HTR-8/SVneo (cell line): ENCODE measurements around the gene FHOD3.

Experiments
- DNase-seq: peaks from one replicate; pipeline ENCODE4 v3.0.0; 2011; ENCODE audit warnings: low spot score, mixed read lengths; ENCODE audit not compliant: insufficient read length
- FAIRE-seq: peaks from 2 replicates; lab custom pipeline; 2011; peaks lifted over from hg19 to GRCh38; lab: Jason Lieb, UNC

FHOD3 gene

DNA sequence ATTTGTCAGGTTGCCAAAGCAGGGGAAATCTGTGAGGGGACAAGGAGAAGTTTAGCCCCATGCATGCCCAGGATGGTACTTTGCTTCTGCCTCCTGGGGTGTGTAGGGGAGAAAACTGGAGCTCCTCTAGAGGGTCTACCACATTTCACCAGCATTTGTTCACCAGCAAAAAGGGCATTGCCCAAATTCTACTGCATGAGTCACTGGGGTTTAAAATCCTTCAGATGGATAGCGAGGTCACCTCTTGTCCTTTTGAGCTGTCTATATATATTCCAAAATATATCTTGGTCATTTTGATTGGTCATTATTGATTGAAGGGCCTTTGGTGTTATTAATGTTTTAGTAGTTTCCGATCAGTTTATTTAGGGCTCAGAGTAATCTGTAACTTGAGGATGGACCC is 18.7 kb downstream of the FHOD3 start:
- DNase-seq (no peak), FAIRE-seq (no peak)

DNA sequence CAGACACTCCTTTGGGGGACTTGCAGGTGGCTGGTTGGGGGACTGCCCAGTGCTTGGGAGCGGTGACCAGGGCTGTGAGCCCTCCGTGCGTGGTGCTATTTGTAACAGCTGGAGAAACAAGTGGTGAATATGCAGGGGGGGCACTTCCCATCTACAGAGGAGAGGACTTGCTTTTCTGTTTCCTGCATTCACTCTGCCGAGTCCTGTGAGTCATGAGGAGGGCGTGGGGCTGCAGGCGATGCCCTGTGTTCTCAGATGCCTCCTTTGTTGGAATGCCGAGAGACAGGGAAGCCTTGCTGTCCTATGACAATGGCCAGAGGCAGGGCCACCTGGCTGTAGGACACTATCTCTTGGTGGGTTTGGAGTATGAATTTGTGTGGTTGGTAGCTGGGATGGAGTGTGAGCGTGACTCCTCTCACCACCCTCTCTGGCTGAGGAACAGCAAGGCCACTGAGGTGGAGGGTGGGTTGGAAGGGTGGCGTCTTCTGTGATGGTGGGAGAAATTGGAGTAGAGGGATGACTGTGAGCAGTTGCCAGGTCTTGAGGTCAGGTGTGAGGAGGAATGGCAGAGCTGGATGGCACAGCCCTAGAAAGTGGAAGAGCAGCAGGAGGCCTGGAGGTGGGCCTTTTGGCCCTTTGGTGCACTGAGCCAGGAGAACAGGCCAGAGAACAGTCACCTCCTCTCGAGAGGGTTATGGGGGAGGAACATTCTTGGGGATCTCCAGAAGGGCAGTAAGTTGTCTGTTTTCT is 24.3 kb downstream of the FHOD3 start:
- DNase-seq (no peak), FAIRE-seq (no peak)

DNA sequence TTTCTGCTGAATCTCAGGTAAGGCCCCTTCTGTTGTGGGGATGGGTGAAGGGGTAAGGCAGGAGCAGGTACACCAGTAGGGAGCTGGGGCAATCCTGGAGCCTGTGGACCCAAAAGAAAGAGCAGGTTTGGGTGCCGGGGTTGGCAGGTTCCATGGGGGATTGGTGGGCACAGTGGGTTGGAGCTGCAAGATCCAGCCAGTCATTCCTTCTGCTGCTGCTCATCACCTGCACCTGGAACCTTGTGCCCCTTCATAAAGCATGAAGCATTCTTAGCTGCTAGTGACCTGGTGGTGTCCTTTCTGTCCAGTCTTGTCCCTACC is 24.9 kb downstream of the FHOD3 start:
- no peak for FAIRE-seq

DNA sequence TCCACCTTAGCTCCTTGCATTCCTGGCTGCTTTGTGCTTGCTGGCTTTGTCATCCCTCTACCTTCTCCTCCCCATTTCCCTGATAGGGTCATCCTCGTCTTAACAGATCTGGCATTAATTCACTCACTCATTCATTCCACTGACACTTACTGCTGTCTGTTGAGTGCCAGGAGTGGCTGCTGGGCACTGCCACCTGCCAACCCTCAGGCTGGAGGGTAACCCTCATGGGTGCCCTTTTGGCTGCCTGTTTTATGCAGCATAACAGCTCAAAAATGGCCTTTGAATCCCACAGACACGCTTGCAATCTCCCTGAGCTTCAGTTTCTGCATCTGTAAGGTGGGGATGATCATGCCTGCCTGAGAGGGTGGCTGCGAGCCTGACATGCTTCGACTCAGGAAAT is 25.2 kb downstream of the FHOD3 start:
- no peak for FAIRE-seq

More for the DNA sequence above, 24.9 kb downstream of the FHOD3 start:
- no peak for DNase-seq

DNA sequence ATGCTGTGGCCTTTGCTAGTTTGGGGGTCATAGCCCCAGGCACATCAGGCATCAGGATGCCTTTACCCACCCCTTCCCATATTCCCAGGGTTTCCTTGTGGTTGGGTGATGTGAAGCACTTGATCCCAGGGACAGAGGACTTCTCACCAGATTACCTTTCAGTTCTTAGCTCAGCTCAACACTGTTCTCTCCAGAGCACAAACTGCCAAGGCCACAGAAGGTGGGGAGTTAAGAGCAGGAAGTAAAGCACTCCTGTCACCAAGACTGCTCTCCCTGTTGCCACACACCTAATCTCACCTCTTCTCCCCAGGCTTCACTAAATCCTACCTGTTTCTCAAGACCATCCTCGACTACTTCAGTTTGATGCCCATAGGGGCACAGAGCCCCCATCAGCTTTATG is 25.9 kb downstream of the FHOD3 start:
- FAIRE-seq (no peak), DNase-seq (no peak)

More for the DNA sequence above, 25.2 kb downstream of the FHOD3 start:
- DNase-seq = no peak

DNA sequence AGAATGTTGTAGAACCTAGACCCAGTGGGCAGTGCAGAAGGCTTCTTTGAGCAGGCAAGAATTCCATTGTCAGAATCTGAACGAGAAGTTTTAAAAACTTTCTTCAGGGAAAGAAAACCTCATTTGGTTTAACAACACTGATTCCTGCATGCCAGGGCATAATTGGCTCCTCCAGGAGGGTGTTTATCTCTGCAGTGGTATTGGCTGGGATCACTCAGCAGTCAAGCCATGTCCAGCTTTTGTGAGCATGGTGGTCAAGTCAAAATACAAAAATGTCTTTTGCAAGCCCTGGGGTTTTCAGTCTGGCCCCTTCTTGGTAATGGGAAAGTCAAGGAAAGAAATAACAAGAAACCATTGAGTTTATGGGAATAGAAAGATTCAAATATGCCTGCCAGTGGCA is 28.3 kb downstream of the FHOD3 start:
- no peak for FAIRE-seq
- DNase-seq = no peak

DNA sequence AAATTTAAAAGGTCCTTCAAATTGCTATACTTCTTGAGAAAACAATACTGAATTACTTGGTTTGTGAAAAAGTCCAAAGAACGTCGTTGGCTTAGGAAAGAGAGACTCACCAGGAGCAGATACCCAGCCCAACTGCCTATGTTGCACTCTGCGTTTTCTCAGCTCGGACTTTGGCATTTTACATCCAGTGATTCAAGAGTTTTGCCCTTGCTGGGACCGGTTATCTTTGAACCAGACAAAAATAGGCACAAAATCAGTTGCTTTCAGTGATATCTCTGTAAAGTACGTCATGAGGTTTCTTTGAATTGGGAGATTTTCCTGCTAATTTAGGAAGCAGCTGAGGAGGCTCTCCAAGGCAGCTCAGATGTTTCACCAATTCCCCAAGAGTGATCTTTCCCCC is 29.3 kb downstream of the FHOD3 start:
- FAIRE-seq = no peak
- DNase-seq = no peak

DNA sequence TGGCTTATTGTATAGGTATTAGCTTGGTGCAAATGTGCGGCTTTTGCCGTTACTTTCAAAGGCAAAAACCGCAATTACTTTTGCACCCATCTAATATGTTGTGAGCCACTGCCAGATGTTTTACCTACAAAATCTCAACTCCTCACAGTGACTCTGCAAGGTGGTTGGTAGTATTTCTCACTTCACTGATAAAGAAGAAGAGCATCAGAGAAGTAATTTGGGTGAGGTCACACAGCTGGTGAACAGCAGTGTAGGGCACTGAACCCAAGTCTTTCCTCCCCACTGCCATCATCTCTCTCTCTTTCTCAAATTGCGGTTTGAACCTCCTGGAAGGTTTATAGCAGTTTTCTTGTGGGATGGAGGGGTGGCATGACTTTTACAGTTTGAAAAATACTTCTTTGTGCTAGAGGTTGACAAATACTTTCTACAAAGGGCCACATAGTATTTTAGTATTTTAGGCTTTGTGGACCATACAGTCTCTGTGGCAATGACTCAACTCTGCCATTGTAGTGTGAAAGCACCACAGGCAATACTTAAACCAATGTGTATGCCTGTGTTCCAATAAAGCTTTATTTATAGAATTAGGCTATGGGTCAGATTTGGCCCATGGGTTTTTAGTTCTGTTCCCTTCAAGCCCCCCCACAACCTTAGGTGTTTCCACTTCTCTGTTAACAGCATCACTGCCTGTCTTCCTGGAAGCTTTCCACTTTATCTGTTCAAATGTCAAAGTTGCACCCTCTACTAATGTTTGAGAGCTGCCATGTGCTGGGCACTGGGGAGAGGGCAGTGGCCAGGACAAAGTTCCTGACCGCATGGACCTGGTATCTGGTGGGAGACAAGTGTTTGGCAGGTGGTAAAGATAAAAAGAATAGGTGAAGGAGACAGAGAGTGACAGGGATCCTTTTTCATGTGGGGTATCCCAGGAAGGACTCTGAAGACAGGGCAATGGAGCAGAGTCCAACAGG is 30.1 kb downstream of the FHOD3 start:
- FAIRE-seq = no peak
- no peak for DNase-seq

DNA sequence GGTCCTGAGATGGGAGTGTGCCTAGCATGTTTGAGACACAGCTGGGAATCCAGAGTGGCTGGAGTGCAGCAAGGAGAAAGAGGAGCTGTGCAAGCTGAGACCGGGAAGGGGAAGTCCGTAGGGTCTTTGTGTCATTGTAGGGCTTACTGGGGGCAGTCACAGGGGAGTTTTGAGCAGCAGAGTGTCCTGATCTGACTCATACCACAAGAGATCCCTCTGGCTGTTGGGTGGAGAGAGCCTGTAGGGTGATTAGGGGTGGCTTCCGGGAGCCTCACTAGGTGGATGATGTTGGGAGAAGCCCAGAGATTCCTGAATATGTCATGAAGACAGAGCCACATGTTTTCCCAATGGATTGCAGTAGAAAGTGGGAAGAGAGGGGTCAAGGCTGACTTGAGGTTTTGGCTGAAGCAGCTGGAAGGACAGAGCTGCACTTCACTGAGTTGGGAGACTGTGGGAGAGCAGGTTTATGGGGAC is 30.9 kb downstream of the FHOD3 start:
- no peak for FAIRE-seq
- DNase-seq = no peak

DNA sequence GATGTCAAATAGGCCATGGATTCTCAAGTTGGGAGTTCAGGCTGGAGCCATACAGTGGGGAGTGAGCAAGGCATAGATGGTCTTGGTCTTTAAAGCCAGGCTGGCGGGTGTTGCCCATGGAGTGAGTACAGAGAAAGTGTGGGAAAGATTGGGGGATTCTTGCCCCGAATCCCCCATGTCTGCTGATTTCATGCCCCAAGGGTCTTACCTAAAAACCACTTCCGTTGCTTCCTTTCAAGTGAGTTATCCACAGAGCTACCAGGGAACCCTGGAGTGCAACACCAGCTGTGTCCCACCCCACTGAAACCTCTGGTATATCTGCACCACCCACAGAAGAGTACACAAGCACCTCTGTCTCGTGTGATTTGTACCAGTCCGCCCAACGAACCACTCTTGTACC is 31.4 kb downstream of the FHOD3 start:
- FAIRE-seq = no peak

DNA sequence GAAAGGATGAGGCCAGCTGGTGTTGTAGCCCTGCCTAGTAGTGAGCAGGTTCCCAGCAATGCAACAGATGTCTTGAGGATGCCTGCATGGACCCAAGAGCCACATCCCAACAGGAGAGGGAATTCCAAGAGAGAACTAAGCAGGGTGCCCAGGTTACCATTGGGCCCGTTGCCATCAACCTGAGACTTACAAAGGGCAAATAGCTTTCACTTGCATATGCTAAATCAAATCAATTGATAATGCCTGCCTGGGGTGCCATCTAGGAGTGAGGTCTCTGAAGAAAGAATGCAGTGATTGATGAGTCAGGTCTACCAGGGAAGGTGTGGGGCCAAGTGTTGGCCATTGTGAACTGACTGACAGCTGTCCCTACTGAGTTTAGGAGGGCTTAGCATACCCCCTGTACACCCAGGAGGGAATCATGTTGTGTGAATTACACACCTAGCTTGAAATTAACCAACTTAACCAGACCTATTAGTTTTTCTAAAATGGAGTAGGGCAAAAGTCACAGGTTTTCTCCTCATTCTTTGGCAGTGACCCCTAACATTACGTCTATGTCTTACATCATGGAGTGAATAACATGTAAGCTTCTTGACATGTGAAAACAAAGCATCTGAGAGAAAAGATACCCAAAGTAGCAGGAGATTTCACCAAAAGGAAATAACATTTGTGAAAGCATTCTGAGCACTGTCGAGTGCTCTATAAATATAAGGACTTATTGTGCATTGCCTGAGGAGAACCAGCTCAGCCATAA is 32.3 kb downstream of the FHOD3 start:
- no peak for DNase-seq
- no peak for FAIRE-seq

More for the DNA sequence above, 31.4 kb downstream of the FHOD3 start:
- DNase-seq = no peak

DNA sequence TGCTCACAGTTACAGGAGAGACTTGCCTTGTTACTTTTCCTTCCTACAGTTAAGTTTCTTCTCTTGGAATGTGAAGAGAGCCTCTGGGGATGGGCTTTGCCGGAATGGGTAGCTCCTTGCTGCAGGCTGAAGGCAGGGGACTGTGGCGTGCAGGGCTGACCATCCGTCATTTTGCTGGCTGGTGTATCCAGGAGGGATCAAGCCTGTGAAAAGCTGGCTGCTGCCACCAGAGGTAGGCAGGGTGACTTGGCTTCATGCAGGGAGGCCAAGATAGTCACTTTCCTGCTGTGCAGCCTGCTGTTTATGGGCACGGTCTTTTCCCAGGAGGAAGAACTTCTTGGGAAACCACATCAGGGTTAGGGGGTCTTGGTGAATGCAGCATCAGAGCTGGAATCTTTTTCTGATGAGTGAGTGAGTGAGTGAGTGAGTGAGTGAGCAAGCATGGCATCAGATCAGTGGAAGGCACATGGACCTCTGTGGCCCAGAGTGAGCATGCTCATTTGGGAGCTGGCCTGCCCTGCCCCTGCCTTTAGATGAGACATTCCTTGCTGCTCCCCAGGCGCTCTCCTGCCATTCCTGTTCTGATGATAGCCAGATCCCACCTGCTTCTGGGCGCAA is 33.0 kb downstream of the FHOD3 start:
- DNase-seq (no peak), FAIRE-seq (no peak)

DNA sequence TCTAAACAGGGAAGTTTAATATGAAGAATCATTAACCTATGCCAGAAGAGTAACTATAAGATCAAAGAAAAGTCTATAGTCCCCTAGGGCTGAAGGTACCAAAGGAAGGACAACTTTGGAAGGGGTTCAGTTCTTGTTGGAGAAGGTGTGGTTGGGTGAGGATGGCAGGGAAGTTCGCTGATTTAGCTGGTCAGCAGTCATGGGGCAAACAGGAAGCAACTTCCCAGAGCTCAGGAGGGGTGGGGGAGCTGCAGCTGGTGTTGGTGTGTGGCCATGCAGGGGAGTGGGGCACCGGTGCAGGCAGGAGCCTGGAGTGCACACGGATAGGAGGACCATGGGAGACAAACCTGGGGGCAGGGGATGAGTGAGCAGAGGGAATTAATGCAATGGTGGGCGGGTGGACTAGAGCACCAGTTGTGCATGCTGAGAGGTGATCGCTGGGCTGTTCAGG is 34.0 kb downstream of the FHOD3 start:
- no peak for DNase-seq
- FAIRE-seq = no peak

DNA sequence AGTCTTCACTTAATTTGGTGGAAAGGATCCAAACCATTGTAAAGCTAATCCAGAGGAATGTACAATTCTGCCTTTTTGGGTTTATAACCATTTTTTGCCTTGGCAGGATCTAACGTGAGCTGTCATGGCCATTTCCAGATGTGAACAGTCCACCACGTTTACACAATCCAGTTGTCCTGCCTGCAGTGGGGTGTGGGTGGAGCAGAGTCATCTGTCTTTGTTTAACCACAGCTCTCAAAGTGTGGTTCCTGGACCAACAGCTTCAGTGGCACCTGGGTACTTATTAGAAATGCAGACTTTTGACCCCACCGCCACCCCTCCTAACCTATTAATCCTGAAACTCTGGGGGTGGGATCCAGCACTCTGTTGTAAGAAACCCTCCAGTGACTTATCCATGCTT is 35.9 kb downstream of the FHOD3 start:
- no peak for FAIRE-seq
- DNase-seq = no peak

DNA sequence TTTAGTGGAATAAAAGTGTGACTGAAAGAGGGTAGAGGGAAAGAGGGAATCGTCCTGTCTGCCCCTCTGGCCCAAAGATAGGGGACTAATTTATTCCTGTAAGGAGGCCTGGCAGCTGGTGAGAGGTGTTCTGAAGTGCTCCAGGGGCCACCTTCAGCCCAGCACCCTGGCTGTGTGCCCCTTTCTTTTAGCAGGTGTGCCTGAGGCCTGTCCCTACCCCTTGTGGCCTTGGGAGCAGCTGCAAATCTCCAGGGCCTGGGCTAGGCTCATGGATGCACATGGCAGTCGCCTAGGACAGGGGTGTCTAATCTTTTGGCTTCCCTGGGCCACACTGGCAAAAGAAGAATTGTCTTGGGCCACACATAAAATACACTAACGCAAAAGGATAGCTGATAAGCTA is 37.3 kb downstream of the FHOD3 start:
- DNase-seq (no peak), FAIRE-seq (no peak)

DNA sequence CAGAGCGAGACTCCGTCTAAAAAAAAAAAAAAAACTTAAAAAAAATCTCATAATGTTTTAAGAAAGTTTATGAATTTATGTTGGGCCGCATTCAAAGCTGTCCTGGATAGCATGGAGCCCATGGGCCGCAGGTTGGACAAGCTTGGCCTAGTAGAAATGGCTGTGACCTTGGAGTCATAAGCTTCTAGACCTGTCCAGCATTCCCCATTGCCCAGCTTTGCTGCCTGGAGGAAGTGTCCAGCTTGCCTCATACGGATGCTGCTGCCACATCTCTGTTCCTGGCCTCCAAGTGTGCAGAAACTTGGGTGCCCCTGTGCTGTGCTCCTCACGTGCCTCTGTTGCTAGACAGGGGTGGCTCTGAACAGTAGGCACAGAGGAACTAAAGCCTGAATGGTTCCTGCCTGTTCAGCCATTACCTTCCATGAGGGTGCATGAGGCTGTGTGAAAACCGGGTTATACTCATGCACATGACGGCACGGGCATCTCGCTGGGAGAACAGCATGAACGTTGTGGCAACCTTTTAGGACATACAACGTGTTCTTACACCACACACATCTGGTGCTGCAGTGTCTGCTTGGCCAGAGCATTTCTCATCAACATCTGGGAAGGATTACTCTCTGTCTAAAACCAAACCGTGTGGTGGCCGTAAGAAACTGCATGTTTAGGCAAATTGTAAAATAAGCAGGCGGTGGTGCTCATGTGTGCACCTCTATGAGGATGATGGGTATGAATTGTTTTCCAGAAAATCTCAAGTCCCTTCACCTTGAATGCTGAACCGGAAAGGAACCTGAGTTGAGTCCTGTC is 38.2 kb downstream of the FHOD3 start:
- no peak for FAIRE-seq
- no peak for DNase-seq

DNA sequence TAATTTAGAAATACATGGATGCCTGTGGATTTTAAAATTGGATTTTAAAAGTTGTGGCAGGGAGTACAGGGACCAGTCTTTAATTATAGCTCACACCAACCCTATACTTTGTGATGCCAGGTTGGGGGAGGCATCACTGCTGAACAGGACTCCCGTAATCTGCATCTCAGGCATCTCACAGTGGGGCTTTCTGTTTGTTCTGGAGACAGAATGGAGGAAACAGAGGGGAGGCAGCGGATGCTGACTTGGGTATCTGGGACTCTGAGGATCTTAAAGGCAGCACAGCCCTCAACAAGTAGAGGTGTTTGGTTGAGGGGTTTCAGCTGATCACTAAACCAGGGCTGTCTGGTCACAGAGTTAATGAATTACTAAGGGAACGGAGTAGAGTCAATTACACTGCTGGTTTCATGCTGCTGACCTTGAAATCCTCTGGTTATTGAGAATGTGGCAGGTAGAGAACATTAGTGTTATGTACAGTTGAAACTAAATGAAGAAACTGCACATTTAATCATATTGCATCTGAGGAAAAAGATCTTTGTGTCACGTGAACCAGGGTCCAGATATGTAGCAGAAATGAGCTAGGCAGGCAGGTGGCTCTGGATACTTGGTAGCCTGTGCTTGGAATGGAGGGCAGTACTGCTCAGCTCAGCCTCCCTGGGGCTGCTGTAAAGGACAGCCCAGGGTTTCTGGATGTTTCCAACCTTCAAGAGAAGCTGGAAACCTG is 40.3 kb downstream of the FHOD3 start:
- no peak for DNase-seq
- no peak for FAIRE-seq

DNA sequence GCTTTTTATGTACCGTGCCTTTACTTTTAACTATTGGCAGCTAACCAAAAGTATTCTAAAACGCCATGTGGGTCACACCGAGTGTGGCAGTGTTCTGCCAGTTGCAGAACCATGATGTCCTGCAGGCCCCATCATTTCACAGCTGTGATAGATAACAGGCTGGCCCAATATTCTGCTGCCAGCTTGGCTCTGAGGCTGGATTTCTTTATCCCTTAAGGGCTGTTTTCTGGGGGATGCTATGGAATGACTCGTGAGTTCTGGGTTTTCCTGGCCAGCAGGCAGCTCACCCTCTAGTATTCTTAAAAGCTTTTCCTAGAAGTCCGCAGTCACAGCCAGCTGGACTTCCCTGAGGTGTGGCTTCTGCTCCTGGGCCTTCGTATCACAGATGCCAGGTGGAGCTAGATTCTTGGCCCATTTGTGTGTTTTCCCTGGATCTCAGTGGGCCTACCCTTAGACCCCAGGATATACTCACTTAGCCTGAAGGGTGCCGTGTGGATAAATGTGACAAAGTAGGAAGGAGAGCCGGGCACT is 41.0 kb downstream of the FHOD3 start:
- no peak for FAIRE-seq
- no peak for DNase-seq
